ENCODE measurements around the gene TMEM258. TPM values are rescaled to one million over a fixed set of nuclear protein-coding genes. Genes with fewer than 3 reads are reported as not detected.

TMEM258 gene
- total and polyA plus RNA-seq, 10 of the 15 experiments (the other 5 are each of a cell fraction or from before 2014, with no cell fraction given) = 160 to 840 (median 326) TPM

DNA sequence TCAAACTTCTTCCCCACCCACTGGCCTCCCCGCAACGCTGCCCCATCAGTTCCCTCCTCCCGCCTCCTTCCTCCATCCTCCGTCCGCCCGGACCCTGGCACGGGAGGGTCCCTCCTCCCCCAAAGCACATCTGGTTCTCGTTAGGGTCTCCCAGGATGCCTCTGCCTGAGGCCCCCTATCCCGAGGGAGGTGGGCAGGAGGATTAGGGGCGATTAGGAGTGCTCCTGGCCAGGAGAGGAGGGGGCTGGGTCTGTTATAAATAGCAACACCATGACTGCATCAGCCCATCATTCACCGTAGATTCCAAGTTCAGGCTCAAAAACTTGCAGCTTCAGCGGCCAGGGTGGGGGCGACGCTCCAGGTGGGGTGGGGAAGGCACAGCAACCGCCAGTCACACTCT lies 29.6 kb downstream of the TMEM258 start:
- Histone ChIP-seq H3K4me1 (ENCODE audit: control insufficient read depth, insufficient read depth, low read length) (no peaks in the 10 kb centered on the region), H4K20me1 (ENCODE audit: control insufficient read depth, insufficient read depth) (no peaks in the 10 kb centered on the region), H3K9ac (ENCODE audit: control insufficient read depth, insufficient read depth, low read length) (no peak overlapping the region), H2AFZ (ENCODE audit: control insufficient read depth, low read depth, low read length) (no peak overlapping the region), H3K36me3 (ENCODE audit: control insufficient read depth in 2 of 2, insufficient read depth in 2 of 2, low read length in 1 of 2) (no peaks in the 10 kb centered on the region), H3K4me2 (ENCODE audit: control insufficient read depth, insufficient read depth) (no peak overlapping the region), H3K79me2 (ENCODE audit: control insufficient read depth, insufficient read depth, low read length) (no peaks in the 10 kb centered on the region), H3K27ac (ENCODE audit: control insufficient read depth, insufficient read depth) (no peak overlapping the region), H3K4me3 (no peak overlapping the region), H3K27me3 (replicated peaks in 1 of 2; ENCODE audit: control insufficient read depth in 2 of 2, insufficient read depth in 2 of 2, low read length in 1 of 2) (no peaks in the 10 kb centered on the region), H3K9me3 (replicated peaks; ENCODE audit: control insufficient read depth, insufficient read depth, low read length) (no peaks in the 10 kb centered on the region)
- RAD21 ChIA-PET (ENCODE audit: unreplicated experiment) = no interaction called here
- in situ Hi-C loops (cut with MboI) = no loop called here
- ATAC-seq = no peak
- 20% methylated on average over 7 of the region's 15 CpGs for WGBS (ENCODE audit: insufficient coverage, insufficient replicate concordance, low lambda C conversion rate, missing lambda C conversion rate)
- POLR2A ChIA-PET = no interaction called here
- CTCF ChIA-PET = interaction anchor here (1.8 kb wide), 1 partner anchor 25 kb away, joined by 5 read pairs; no protein-coding TSS in a partner anchor
- no peak for TF ChIP-seq SPI1 (IDR thresholded peaks at IDR 0.05; ENCODE audit: borderline replicate concordance, insufficient read depth, low read depth, low read length)
- TF ChIP-seq NFYA (IDR thresholded peaks at IDR 0.05; ENCODE audit: borderline replicate concordance, low read depth, low read length) = no peak
- no peak for TF ChIP-seq CBX5 (IDR thresholded peaks at IDR 0.05; ENCODE audit: low read depth)
- no peak for TF ChIP-seq ZSCAN29 (IDR thresholded peaks at IDR 0.05)
- TF ChIP-seq RAD21 (IDR thresholded peaks at IDR 0.05; ENCODE audit: insufficient read depth, low read depth, low read length) = no peak
- TF ChIP-seq TBL1XR1 (IDR thresholded peaks at IDR 0.05; ENCODE audit: low read depth, low read length) = no peak
- FAIRE-seq = no peak
- no TSS peak for BruUV-seq (replicated peaks)
- intact Hi-C loops (cut with micrococcal nuclease; ENCODE audit: unreplicated experiment) = no loop called here
- SMC1A ChIA-PET (ENCODE audit: uncharacterized antibody, unreplicated experiment) = interaction anchor here (2.0 kb wide), 1 partner anchor 14 kb away, joined by 4 read pairs; no protein-coding TSS in a partner anchor
- no peak for DNase-seq (ENCODE audit: low read depth, low spot score)

DNA sequence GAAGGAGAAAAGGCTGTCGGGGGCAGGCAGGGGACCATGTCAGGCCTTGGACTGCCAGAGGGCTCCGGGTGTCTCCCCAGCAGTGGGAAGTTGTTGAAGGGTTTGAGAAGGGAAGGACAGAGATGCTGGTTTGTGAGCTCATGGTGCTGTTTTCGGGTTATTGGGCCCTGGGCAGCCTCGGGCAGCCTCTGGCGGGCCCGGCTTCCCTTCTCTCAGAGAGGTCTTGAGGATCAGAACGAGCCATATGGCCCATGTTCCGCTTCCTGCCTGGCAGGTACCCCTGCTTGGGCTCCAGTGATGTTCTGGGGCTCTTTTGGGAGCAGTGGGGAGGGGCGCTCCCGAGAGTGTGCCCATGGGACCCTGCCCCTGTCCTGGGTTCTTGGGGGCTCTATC lies 30.2 kb downstream of the TMEM258 start:
- FAIRE-seq (no peak), ATAC-seq (no peak), DNase-seq (ENCODE audit: low read depth, low spot score) (no peak)
- no TSS peak for BruUV-seq (replicated peaks)
- in situ Hi-C loops (cut with MboI) = no loop called here
- ChIA-PET POLR2A (no interaction called here), RAD21 (ENCODE audit: unreplicated experiment) (no interaction called here), CTCF (interaction anchor here (1.1 kb wide), 1 partner anchor 15 kb away, joined by 4 read pairs; no protein-coding TSS in a partner anchor), SMC1A (ENCODE audit: uncharacterized antibody, unreplicated experiment) (interaction anchor here (2.0 kb wide), 1 partner anchor 13 kb away, joined by 4 read pairs; no protein-coding TSS in a partner anchor)
- intact Hi-C loops (cut with micrococcal nuclease; ENCODE audit: unreplicated experiment) = no loop called here
- no peak overlapping the region for H2AFZ ChIP-seq (ENCODE audit: control insufficient read depth, low read depth, low read length)
- H3K4me1 ChIP-seq (ENCODE audit: control insufficient read depth, insufficient read depth, low read length) = peaks cover 2% of the 10 kb centered on the region; the same call in 1 of the 2 replicates
- no peaks in the 10 kb centered on the region for H4K20me1 ChIP-seq (ENCODE audit: control insufficient read depth, insufficient read depth)
- no peaks in the 10 kb centered on the region for H3K27me3 ChIP-seq (replicated peaks in 1 of 2; ENCODE audit: control insufficient read depth in 2 of 2, insufficient read depth in 2 of 2, low read length in 1 of 2)
- 33% methylated on average over 8 of the region's 10 CpGs for WGBS (ENCODE audit: insufficient coverage, insufficient replicate concordance, low lambda C conversion rate, missing lambda C conversion rate)
- H3K9ac ChIP-seq (ENCODE audit: control insufficient read depth, insufficient read depth, low read length) = no peak overlapping the region
- no peaks in the 10 kb centered on the region for H3K9me3 ChIP-seq (replicated peaks; ENCODE audit: control insufficient read depth, insufficient read depth, low read length)
- H3K4me2 ChIP-seq (ENCODE audit: control insufficient read depth, insufficient read depth) = no peak overlapping the region
- H3K36me3 ChIP-seq (ENCODE audit: control insufficient read depth in 2 of 2, insufficient read depth in 2 of 2, low read length in 1 of 2) = no peaks in the 10 kb centered on the region
- H3K27ac ChIP-seq (ENCODE audit: control insufficient read depth, insufficient read depth) = no peak overlapping the region
- H3K79me2 ChIP-seq (ENCODE audit: control insufficient read depth, insufficient read depth, low read length) = no peaks in the 10 kb centered on the region
- H3K4me3 ChIP-seq = no peak overlapping the region
- TF ChIP-seq HDAC2 (IDR thresholded peaks at IDR 0.05) = no peak
- TF ChIP-seq POU2F2 (IDR thresholded peaks at IDR 0.05; ENCODE audit: borderline replicate concordance, low read depth, low read length) = no peak
- no peak for TF ChIP-seq ZZZ3 (IDR thresholded peaks at IDR 0.05; ENCODE audit: control insufficient read depth, insufficient read length, low read depth)
- TF ChIP-seq, protein P1, sequence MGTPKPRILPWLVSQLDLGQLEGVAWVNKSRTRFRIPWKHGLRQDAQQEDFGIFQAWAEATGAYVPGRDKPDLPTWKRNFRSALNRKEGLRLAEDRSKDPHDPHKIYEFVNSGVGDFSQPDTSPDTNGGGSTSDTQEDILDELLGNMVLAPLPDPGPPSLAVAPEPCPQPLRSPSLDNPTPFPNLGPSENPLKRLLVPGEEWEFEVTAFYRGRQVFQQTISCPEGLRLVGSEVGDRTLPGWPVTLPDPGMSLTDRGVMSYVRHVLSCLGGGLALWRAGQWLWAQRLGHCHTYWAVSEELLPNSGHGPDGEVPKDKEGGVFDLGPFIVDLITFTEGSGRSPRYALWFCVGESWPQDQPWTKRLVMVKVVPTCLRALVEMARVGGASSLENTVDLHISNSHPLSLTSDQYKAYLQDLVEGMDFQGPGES (IDR thresholded peaks at IDR 0.05) = no peak
- no peak for TF ChIP-seq RUNX3 (IDR thresholded peaks at IDR 0.05; ENCODE audit: low read length)
- TF ChIP-seq PAX8 (IDR thresholded peaks at IDR 0.05) = no peak
- TF ChIP-seq POLR2AphosphoS2 (IDR thresholded peaks at IDR 0.05; ENCODE audit: low read depth, low read length) = no peak
- no peak for TF ChIP-seq TARDBP (IDR thresholded peaks at IDR 0.05; ENCODE audit: borderline replicate concordance)
- no peak for TF ChIP-seq NBN (IDR thresholded peaks at IDR 0.05)
- no peak for TF ChIP-seq NR2C2 (IDR thresholded peaks at IDR 0.05; ENCODE audit: borderline replicate concordance, control insufficient read depth, insufficient read length, low read depth)
- TF ChIP-seq BMI1 (IDR thresholded peaks at IDR 0.05; ENCODE audit: borderline replicate concordance) = no peak
- TF ChIP-seq, protein P2, sequence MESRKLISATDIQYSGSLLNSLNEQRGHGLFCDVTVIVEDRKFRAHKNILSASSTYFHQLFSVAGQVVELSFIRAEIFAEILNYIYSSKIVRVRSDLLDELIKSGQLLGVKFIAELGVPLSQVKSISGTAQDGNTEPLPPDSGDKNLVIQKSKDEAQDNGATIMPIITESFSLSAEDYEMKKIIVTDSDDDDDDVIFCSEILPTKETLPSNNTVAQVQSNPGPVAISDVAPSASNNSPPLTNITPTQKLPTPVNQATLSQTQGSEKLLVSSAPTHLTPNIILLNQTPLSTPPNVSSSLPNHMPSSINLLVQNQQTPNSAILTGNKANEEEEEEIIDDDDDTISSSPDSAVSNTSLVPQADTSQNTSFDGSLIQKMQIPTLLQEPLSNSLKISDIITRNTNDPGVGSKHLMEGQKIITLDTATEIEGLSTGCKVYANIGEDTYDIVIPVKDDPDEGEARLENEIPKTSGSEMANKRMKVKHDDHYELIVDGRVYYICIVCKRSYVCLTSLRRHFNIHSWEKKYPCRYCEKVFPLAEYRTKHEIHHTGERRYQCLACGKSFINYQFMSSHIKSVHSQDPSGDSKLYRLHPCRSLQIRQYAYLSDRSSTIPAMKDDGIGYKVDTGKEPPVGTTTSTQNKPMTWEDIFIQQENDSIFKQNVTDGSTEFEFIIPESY (IDR thresholded peaks at IDR 0.05) = no peak
- no peak for TF ChIP-seq SPI1 (IDR thresholded peaks at IDR 0.05; ENCODE audit: borderline replicate concordance, insufficient read depth, low read depth, low read length)

All from GM12878 (cell line).